Middle frontal gyrus (tissue), 1 donor: ENCODE data around the gene ZBTB46.
"Not testable (repeated sequence)": the region's sequence is repeated elsewhere in the genome, so short reads cannot be mapped to it uniquely, and the experiment has no call there.

Source experiments
- DNase-seq: peaks from one replicate; pipeline ENCODE4 v3.0.0-alpha.2; 2015; ENCODE audit warnings: low spot score; ENCODE audit errors: extremely low spot score

Gene ZBTB46

GRCh38 chr20:63830841-63831588 lies at the start of gene ZBTB46:
Gene ZBTB46 (minus strand): TSS chr20:63831264. CDS start chr20:63790757, 40,507 bp downstream.
- DNase-seq: no peak

GRCh38 chr20:63878899-63879663 lies 48.0 kb upstream of the ZBTB46 start:
- no peak for DNase-seq

GRCh38 chr20:63877755-63878470 lies 46.8 kb upstream of the ZBTB46 start:
- no peak for DNase-seq

GRCh38 chr20:63876489-63877036 lies 45.5 kb upstream of the ZBTB46 start:
- no peak for DNase-seq

- not testable (repeated sequence) for DNase-seq
Measured at GRCh38 chr20:63874241-63874640, 43.2 kb upstream of the ZBTB46 start.

GRCh38 chr20:63873477-63873971 lies 42.5 kb upstream of the ZBTB46 start:
- DNase-seq: no peak

GRCh38 chr20:63868264-63868663 lies 37.2 kb upstream of the ZBTB46 start:
- no peak for DNase-seq

GRCh38 chr20:63867042-63867441 lies 36.0 kb upstream of the ZBTB46 start:
- not testable (repeated sequence) for DNase-seq

- peak; percentile 93 for DNase-seq
Measured at GRCh38 chr20:63864978-63865640, 34.0 kb upstream of the ZBTB46 start, which contains the start of gene TPD52L2. Gene TPD52L2 (plus strand): TSS chr20:63865270. CDS start chr20:63865366, 96 bp downstream.

GRCh38 chr20:63864545-63864977 lies 33.5 kb upstream of the ZBTB46 start:
- DNase-seq: no peak

- peak; percentile 67 for DNase-seq
Measured at GRCh38 chr20:63863798-63864544, 32.9 kb upstream of the ZBTB46 start.

- no peak for DNase-seq
Measured at GRCh38 chr20:63863021-63863797, 32.1 kb upstream of the ZBTB46 start.

GRCh38 chr20:63861981-63862901 lies 31.2 kb upstream of the ZBTB46 start:
- DNase-seq: no peak

GRCh38 chr20:63861365-63861934 lies 30.4 kb upstream of the ZBTB46 start, which contains the start of gene ABHD16B:
Gene ABHD16B (plus strand): TSS chr20:63861498. CDS start chr20:63861541, 43 bp downstream.
- DNase-seq: no peak

- DNase-seq: no peak
Measured at GRCh38 chr20:63860325-63861051, 29.4 kb upstream of the ZBTB46 start.

- DNase-seq: no peak
Measured at GRCh38 chr20:63859166-63859699, 28.2 kb upstream of the ZBTB46 start.
